Neuronal stem cell (in vitro differentiated cells): ENCODE data around the gene GDI1.

ENCODE experiments used
- DNase-seq: peaks from one replicate; pipeline ENCODE4 v3.0.0-alpha.2; 2013; ENCODE audit warnings: low spot score
- H2AFZ ChIP-seq: one replicate; pipeline ENCODE4 v1.6.1; 2013; ENCODE audit warnings: mild to moderate bottlenecking, low read length, inconsistent platforms
- H2AK5ac ChIP-seq: 2 replicates; pipeline ENCODE4 v1.6.1; 2013; ENCODE audit warnings: low read depth, mild to moderate bottlenecking, inconsistent platforms, low read length, moderate library complexity, mixed read lengths
- H2BK120ac ChIP-seq: 2 replicates; pipeline ENCODE4 v1.6.1; 2013; ENCODE audit warnings: low read depth, mild to moderate bottlenecking, inconsistent platforms, low read length, moderate library complexity, mixed read lengths
- H2BK12ac ChIP-seq: one replicate; pipeline ENCODE4 v1.6.1; 2013; ENCODE audit warnings: low read length, inconsistent platforms
- H2BK15ac ChIP-seq: 2 replicates; pipeline ENCODE4 v1.6.1; 2013; ENCODE audit warnings: mild to moderate bottlenecking, low read length, inconsistent platforms, mixed read lengths
- H2BK5ac ChIP-seq: one replicate; pipeline ENCODE4 v1.6.1; 2013; ENCODE audit warnings: inconsistent platforms, mild to moderate bottlenecking, low read length, moderate library complexity
- H3K14ac ChIP-seq: one replicate; pipeline ENCODE4 v1.6.1; 2013; ENCODE audit warnings: low read length, inconsistent platforms
- H3K18ac ChIP-seq: 2 replicates; pipeline ENCODE4 v1.6.1; 2013; ENCODE audit warnings: low read length, inconsistent platforms
- H3K23ac ChIP-seq: 2 replicates; pipeline ENCODE4 v1.6.1; 2013; ENCODE audit warnings: low read depth, mild to moderate bottlenecking, mixed read lengths, low read length, inconsistent platforms; ENCODE audit not compliant: poor library complexity
- H3K27ac ChIP-seq: replicated peaks from 3 replicates; pipeline ENCODE4 v1.5.1; 2013; ENCODE audit warnings: low read length, inconsistent platforms
- H3K27me3 ChIP-seq, 3 experiments: 2 replicates each; pipeline ENCODE4 v1.6.1; 2013; ENCODE audit warnings: low read length in 3 of 3, mild to moderate bottlenecking in 2 of 3, inconsistent platforms in 1 of 3, low read depth in 1 of 3, mixed read lengths in 1 of 3, moderate library complexity in 1 of 3; ENCODE audit not compliant: control insufficient read depth in 3 of 3, insufficient read depth in 3 of 3
- H3K36me3 ChIP-seq, 2 donors: replicated peaks in 1 of 2; 2 replicates each; pipeline ENCODE4 v1.6.1; 2013; ENCODE audit warnings: low read length in 2 of 2; ENCODE audit not compliant: control insufficient read depth in 2 of 2, insufficient read depth in 2 of 2
- H3K4ac ChIP-seq: 2 replicates; pipeline ENCODE4 v1.6.1; 2013; ENCODE audit warnings: inconsistent platforms, mild to moderate bottlenecking, low read length, moderate library complexity
- H3K4me1 ChIP-seq, 2 donors: 1 replicate in 1 of 2; 2 replicates in 1 of 2; pipeline ENCODE4 v1.6.1; 2013; ENCODE audit warnings: low read length in 2 of 2, low read depth in 1 of 2; ENCODE audit not compliant: control insufficient read depth in 2 of 2, insufficient read depth in 1 of 2
- H3K4me2 ChIP-seq: one replicate; pipeline ENCODE4 v1.6.1; 2013; ENCODE audit warnings: mild to moderate bottlenecking, low read length, inconsistent platforms; ENCODE audit not compliant: insufficient read depth, poor library complexity, severe bottlenecking
- H3K4me3 ChIP-seq, 2 donors: 2 replicates each; pipeline ENCODE4 v1.5.1; 2013; ENCODE audit warnings: low read length in 2 of 2, mild to moderate bottlenecking in 2 of 2, inconsistent platforms in 1 of 2, moderate library complexity in 1 of 2
- H3K79me1 ChIP-seq: one replicate; pipeline ENCODE4 v1.6.1; 2013; ENCODE audit warnings: low read depth, mild to moderate bottlenecking, inconsistent platforms, low read length, moderate library complexity
- H3K9ac ChIP-seq: one replicate; pipeline ENCODE4 v1.6.1; 2013; ENCODE audit warnings: mild to moderate bottlenecking, low read depth, low read length, inconsistent platforms; ENCODE audit not compliant: poor library complexity
- H3K9me3 ChIP-seq, 2 donors: replicated peaks in 1 of 2; 2 replicates each; pipeline versions ENCODE3 to v1.6.1; 2013; ENCODE audit warnings: low read length in 2 of 2, mild to moderate bottlenecking in 2 of 2, inconsistent platforms in 1 of 2, low read depth in 1 of 2, mixed read lengths in 1 of 2, moderate library complexity in 1 of 2; ENCODE audit not compliant: control insufficient read depth in 2 of 2, insufficient read depth in 1 of 2
- H4K8ac ChIP-seq: one replicate; pipeline ENCODE4 v1.6.1; 2013; ENCODE audit warnings: low read depth, mild to moderate bottlenecking, inconsistent platforms, low read length, moderate library complexity
- H4K91ac ChIP-seq: one replicate; pipeline ENCODE4 v1.6.1; 2013; ENCODE audit warnings: low read length, low read depth, mild to moderate bottlenecking, inconsistent platforms; ENCODE audit not compliant: poor library complexity
- WGBS, 2 donors: extraction: QIAGEN DNeasy Blood & Tissue Kit; methylation state at CpG; one replicate each; pipeline ENCODE4 v1.1.7; 2013; ENCODE audit warnings: missing lambda C conversion rate in 2 of 2, mixed read lengths in 1 of 2; ENCODE audit not compliant: insufficient read length in 2 of 2, insufficient replicate concordance in 1 of 2; ENCODE audit errors: extremely low coverage in 2 of 2; 5-methylcytosine and 5-hydroxymethylcytosine counted together

The GDI1 gene

GRCh38 chrX:154467556-154467955 lies 30.6 kb downstream of the GDI1 start:
- H3K4me3 ChIP-seq: no peak overlapping the region
- H3K18ac ChIP-seq: no peak overlapping the region
- no peak overlapping the region for H2AK5ac ChIP-seq
- H2BK12ac ChIP-seq: no peak overlapping the region
- no peak overlapping the region for H3K23ac ChIP-seq
- H3K14ac ChIP-seq: no peak overlapping the region
- H3K36me3 ChIP-seq: peaks cover 16 to 76% of the 10 kb centered on the region in 2 donors
- H4K91ac ChIP-seq: no peak overlapping the region
- no peak overlapping the region for H3K27ac ChIP-seq
- H2AFZ ChIP-seq: no peak overlapping the region
- no peak overlapping the region for H2BK15ac ChIP-seq
- no peaks in the 10 kb centered on the region for H3K27me3 ChIP-seq
- no peak for DNase-seq
- no peak overlapping the region for H2BK5ac ChIP-seq
- H3K9ac ChIP-seq: no peak overlapping the region
- no peak overlapping the region for H4K8ac ChIP-seq
- no peaks in the 10 kb centered on the region for H3K9me3 ChIP-seq
- no peak overlapping the region for H3K4ac ChIP-seq
- no peaks in the 10 kb centered on the region for H3K4me1 ChIP-seq
- H3K4me2 ChIP-seq: no peak overlapping the region
- peaks cover 2% of the 10 kb centered on the region for H3K79me1 ChIP-seq
- WGBS, 2 donors: no CpG with 5 or more reads among the region's 21 CpGs
- H2BK120ac ChIP-seq: no peak overlapping the region

GRCh38 chrX:154468217-154468616 lies 31.3 kb downstream of the GDI1 start:
- H3K18ac ChIP-seq: no peak overlapping the region
- H3K14ac ChIP-seq: no peak overlapping the region
- no peak overlapping the region for H2AK5ac ChIP-seq
- H2BK120ac ChIP-seq: no peak overlapping the region
- H3K4me3 ChIP-seq: no peak overlapping the region
- no peak overlapping the region for H3K4me2 ChIP-seq
- peaks cover 2% of the 10 kb centered on the region for H3K79me1 ChIP-seq
- no peaks in the 10 kb centered on the region for H3K4me1 ChIP-seq
- H3K9me3 ChIP-seq: no peaks in the 10 kb centered on the region
- no peak overlapping the region for H3K23ac ChIP-seq
- WGBS, 2 donors: no CpG with 5 or more reads among the region's 23 CpGs
- no peak overlapping the region for H2BK5ac ChIP-seq
- no peak overlapping the region for H2BK12ac ChIP-seq
- no peak overlapping the region for H3K4ac ChIP-seq
- H2BK15ac ChIP-seq: no peak overlapping the region
- H3K27me3 ChIP-seq: no peaks in the 10 kb centered on the region
- H4K8ac ChIP-seq: no peak overlapping the region
- peaks cover 16 to 75% of the 10 kb centered on the region in 2 donors for H3K36me3 ChIP-seq
- no peak overlapping the region for H4K91ac ChIP-seq
- DNase-seq: no peak
- no peak overlapping the region for H2AFZ ChIP-seq
- no peak overlapping the region for H3K27ac ChIP-seq
- H3K9ac ChIP-seq: no peak overlapping the region

GRCh38 chrX:154469114-154469513 lies 32.2 kb downstream of the GDI1 start:
- no peak overlapping the region for H2BK120ac ChIP-seq
- no peak overlapping the region for H4K91ac ChIP-seq
- H3K36me3 ChIP-seq: peaks cover 15 to 81% of the 10 kb centered on the region in 2 donors
- no peak overlapping the region for H2BK5ac ChIP-seq
- no peak overlapping the region for H3K18ac ChIP-seq
- H2AK5ac ChIP-seq: no peak overlapping the region
- peaks cover 2% of the 10 kb centered on the region for H3K79me1 ChIP-seq
- no CpG with 5 or more reads among the region's 9 CpGs for WGBS, 2 donors
- no peak overlapping the region for H3K4me3 ChIP-seq
- no peak overlapping the region for H3K23ac ChIP-seq
- no peak overlapping the region for H3K14ac ChIP-seq
- H3K4me1 ChIP-seq: no peaks in the 10 kb centered on the region
- H3K4me2 ChIP-seq: no peak overlapping the region
- H3K4ac ChIP-seq: no peak overlapping the region
- H3K9ac ChIP-seq: no peak overlapping the region
- no peak overlapping the region for H2AFZ ChIP-seq
- H3K9me3 ChIP-seq: no peaks in the 10 kb centered on the region
- no peak overlapping the region for H4K8ac ChIP-seq
- no peak overlapping the region for H2BK15ac ChIP-seq
- H3K27ac ChIP-seq: no peak overlapping the region
- DNase-seq: no peak
- H3K27me3 ChIP-seq: no peaks in the 10 kb centered on the region
- H2BK12ac ChIP-seq: no peak overlapping the region

- Histone ChIP-seq H3K79me1 (peaks cover 2% of the 10 kb centered on the region), H4K91ac (no peak overlapping the region), H3K4me2 (no peak overlapping the region), H2AFZ (no peak overlapping the region), H2BK5ac (no peak overlapping the region), H3K4me1 (no peaks in the 10 kb centered on the region), H2BK120ac (no peak overlapping the region), H3K18ac (no peak overlapping the region), H3K14ac (no peak overlapping the region), H3K4me3 (no peak overlapping the region), H2BK15ac (no peak overlapping the region), H3K27me3 (no peaks in the 10 kb centered on the region), H3K23ac (no peak overlapping the region), H3K4ac (no peak overlapping the region), H2BK12ac (no peak overlapping the region), H3K36me3 (peaks cover 15 to 76% of the 10 kb centered on the region in 2 donors), H2AK5ac (no peak overlapping the region), H4K8ac (no peak overlapping the region), H3K27ac (no peak overlapping the region), H3K9me3 (no peaks in the 10 kb centered on the region), H3K9ac (no peak overlapping the region)
- no CpG with 5 or more reads among the region's 18 CpGs for WGBS, 2 donors
- DNase-seq: no peak
Measured at GRCh38 chrX:154469880-154470279, 32.9 kb downstream of the GDI1 start.
